HG02642 (cell line): ENCODE measurements around the gene C17orf107.
A peak's percentile ranks its signal among the peaks of the same experiment; 100 is the strongest.
"Not testable (repeated sequence)": the region's sequence is repeated elsewhere in the genome, so short reads cannot be mapped to it uniquely, and the experiment has no call there.

Source experiments
- ATAC-seq: cut with Tn5 transposase; IDR thresholded peaks from one replicate; pipeline ENCODE4 v1.9.1; 2021; ENCODE audit warnings: mild to moderate bottlenecking; ENCODE audit not compliant: unreplicated experiment, poor library complexity

Gene C17orf107

GRCh38 chr17:4898351-4898750, 985 bp upstream of the C17orf107 start:
- no peak for ATAC-seq

GRCh38 chr17:4898927-4899326, 409 bp upstream of the C17orf107 start:
- ATAC-seq: no peak

GRCh38 chr17:4900231-4901107, 1.1 kb downstream of the C17orf107 start:
- no peak for ATAC-seq

- no peak for ATAC-seq
These were observed 1.8 kb downstream of the C17orf107 start for GRCh38 chr17:4901108-4901647.

GRCh38 chr17:4901648-4902344, 2.5 kb downstream of the C17orf107 start:
- no peak for ATAC-seq

- no peak for ATAC-seq
These were observed 3.2 kb downstream of the C17orf107 start for GRCh38 chr17:4902540-4902939.

GRCh38 chr17:4903051-4903818, 3.9 kb downstream of the C17orf107 start, which contains the start of gene CHRNE:
Gene CHRNE (minus strand): TSS chr17:4903098. CDS start chr17:4903063, 35 bp downstream.
- no peak for ATAC-seq

GRCh38 chr17:4906642-4907041, 7.3 kb downstream of the C17orf107 start:
- not testable (repeated sequence) for ATAC-seq

- no peak for ATAC-seq
These were observed 9.0 kb downstream of the C17orf107 start for GRCh38 chr17:4908301-4908700.

- peak; percentile 64 for ATAC-seq
These were observed 9.6 kb downstream of the C17orf107 start for GRCh38 chr17:4908711-4909496.

- ATAC-seq: no peak
These were observed 14.7 kb downstream of the C17orf107 start for GRCh38 chr17:4913994-4914393.

GRCh38 chr17:4914551-4914950, 15.2 kb downstream of the C17orf107 start:
- not testable (repeated sequence) for ATAC-seq

- ATAC-seq: no peak
These were observed 20.2 kb downstream of the C17orf107 start for GRCh38 chr17:4919511-4920047.

GRCh38 chr17:4920351-4921048, 21.2 kb downstream of the C17orf107 start:
- ATAC-seq: no peak

- ATAC-seq: no peak
These were observed 22.0 kb downstream of the C17orf107 start for GRCh38 chr17:4921320-4921719.

- not testable (repeated sequence) for ATAC-seq
These were observed 27.4 kb downstream of the C17orf107 start for GRCh38 chr17:4926577-4927335.

GRCh38 chr17:4928881-4929280, 29.5 kb downstream of the C17orf107 start:
- ATAC-seq: no peak

GRCh38 chr17:4931963-4932362, 32.6 kb downstream of the C17orf107 start, which contains the start of gene GP1BA:
Gene GP1BA (plus strand): TSS chr17:4932277. CDS start chr17:4932605, 328 bp downstream.
- no peak for ATAC-seq
